ENCODE measurements around the gene PDE8B.

DNA sequence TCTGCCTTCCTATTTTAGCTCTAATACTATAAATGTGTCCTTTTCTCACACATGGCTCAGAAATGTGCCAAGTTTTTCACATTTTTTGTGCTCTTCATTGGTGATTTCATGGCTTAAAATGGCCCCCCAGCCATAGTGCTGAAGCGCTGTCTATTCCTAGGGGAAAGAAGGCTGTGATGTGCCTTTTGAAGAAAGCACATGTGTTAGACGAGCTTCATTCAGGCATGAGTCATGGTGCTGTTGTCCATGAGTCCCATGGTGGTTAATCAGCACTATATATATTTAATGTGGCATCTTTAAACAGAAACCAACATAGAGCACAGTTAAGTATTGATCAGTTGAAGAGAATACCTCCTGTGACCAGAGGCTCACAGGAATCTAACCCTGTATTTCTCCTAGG lies 55.8 kb downstream of the PDE8B start:
- no peak for TF ChIP-seq POLR2AphosphoS5 (IDR thresholded peaks at IDR 0.05; ENCODE audit: borderline replicate concordance, low read depth, low read length)
- no peak for TF ChIP-seq EZH2 (IDR thresholded peaks at IDR 0.05)

Measured in SK-N-MC (cell line).